ENCODE measurements around the gene PRDM15.

- TF ChIP-seq CTCF (IDR thresholded peaks at IDR 0.05) (no peak), POLR2A (IDR thresholded peaks at IDR 0.05) (no peak), EP300 (IDR thresholded peaks at IDR 0.05) (no peak), POLR2AphosphoS5 (IDR thresholded peaks at IDR 0.05) (no peak)
Measured at GRCh38 chr21:41823166-41823565, 56.0 kb downstream of the PRDM15 start.

All from stomach (tissue), 4 donors.